Measurements from ENCODE around the gene CNKSR3.

DNA sequence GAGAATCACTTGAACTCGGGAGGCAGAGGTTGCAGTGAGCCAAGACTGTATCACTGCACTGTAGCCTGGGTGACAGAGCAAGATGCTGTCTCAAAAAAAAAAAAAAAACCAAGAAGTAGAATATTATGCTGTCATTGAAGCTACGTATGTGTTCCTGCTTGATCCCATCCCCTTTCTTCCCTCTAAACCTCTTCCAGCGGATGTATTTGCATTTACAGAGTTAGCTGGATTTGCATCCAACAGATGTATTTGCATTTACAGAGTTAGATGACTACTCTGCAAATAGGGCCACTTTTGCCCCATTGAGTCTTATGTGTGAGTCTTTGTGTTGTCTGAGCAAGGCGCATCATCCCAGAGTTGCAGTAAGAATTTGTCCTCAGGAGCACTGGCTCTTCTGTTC lies 128.9 kb downstream of the CNKSR3 start:
- TF ChIP-seq TAF1 (IDR thresholded peaks at IDR 0.05; ENCODE audit: borderline replicate concordance, low read depth, low read length) (no peak), POLR2A (IDR thresholded peaks at IDR 0.05; ENCODE audit: low read depth, low read length) (no peak), POLR2AphosphoS5 (IDR thresholded peaks at IDR 0.05; ENCODE audit: low read depth, low read length) (no peak)
